Neuronal stem cell (in vitro differentiated cells): ENCODE measurements around the gene MXRA5.

Source experiments
- DNase-seq: peaks from one replicate; pipeline ENCODE4 v3.0.0-alpha.2; 2013; ENCODE audit warnings: low spot score
- H2AFZ ChIP-seq: one replicate; pipeline ENCODE4 v1.6.1; 2013; ENCODE audit warnings: mild to moderate bottlenecking, low read length, inconsistent platforms
- H2AK5ac ChIP-seq: 2 replicates; pipeline ENCODE4 v1.6.1; 2013; ENCODE audit warnings: low read depth, mild to moderate bottlenecking, inconsistent platforms, low read length, moderate library complexity, mixed read lengths
- H2BK120ac ChIP-seq: 2 replicates; pipeline ENCODE4 v1.6.1; 2013; ENCODE audit warnings: low read depth, mild to moderate bottlenecking, inconsistent platforms, low read length, moderate library complexity, mixed read lengths
- H2BK12ac ChIP-seq: one replicate; pipeline ENCODE4 v1.6.1; 2013; ENCODE audit warnings: low read length, inconsistent platforms
- H2BK15ac ChIP-seq: 2 replicates; pipeline ENCODE4 v1.6.1; 2013; ENCODE audit warnings: mild to moderate bottlenecking, low read length, inconsistent platforms, mixed read lengths
- H2BK5ac ChIP-seq: one replicate; pipeline ENCODE4 v1.6.1; 2013; ENCODE audit warnings: inconsistent platforms, mild to moderate bottlenecking, low read length, moderate library complexity
- H3K14ac ChIP-seq: one replicate; pipeline ENCODE4 v1.6.1; 2013; ENCODE audit warnings: low read length, inconsistent platforms
- H3K18ac ChIP-seq: 2 replicates; pipeline ENCODE4 v1.6.1; 2013; ENCODE audit warnings: low read length, inconsistent platforms
- H3K23ac ChIP-seq: 2 replicates; pipeline ENCODE4 v1.6.1; 2013; ENCODE audit warnings: low read depth, mild to moderate bottlenecking, mixed read lengths, low read length, inconsistent platforms; ENCODE audit not compliant: poor library complexity
- H3K27ac ChIP-seq: replicated peaks from 3 replicates; pipeline ENCODE4 v1.5.1; 2013; ENCODE audit warnings: low read length, inconsistent platforms
- H3K27me3 ChIP-seq, 3 experiments: 2 replicates each; pipeline ENCODE4 v1.6.1; 2013; ENCODE audit warnings: low read length in 3 of 3, mild to moderate bottlenecking in 2 of 3, inconsistent platforms in 1 of 3, low read depth in 1 of 3, mixed read lengths in 1 of 3, moderate library complexity in 1 of 3; ENCODE audit not compliant: control insufficient read depth in 3 of 3, insufficient read depth in 3 of 3
- H3K36me3 ChIP-seq, 2 donors: replicated peaks in 1 of 2; 2 replicates each; pipeline ENCODE4 v1.6.1; 2013; ENCODE audit warnings: low read length in 2 of 2; ENCODE audit not compliant: control insufficient read depth in 2 of 2, insufficient read depth in 2 of 2
- H3K4ac ChIP-seq: 2 replicates; pipeline ENCODE4 v1.6.1; 2013; ENCODE audit warnings: inconsistent platforms, mild to moderate bottlenecking, low read length, moderate library complexity
- H3K4me1 ChIP-seq, 2 donors: 1 replicate in 1 of 2; 2 replicates in 1 of 2; pipeline ENCODE4 v1.6.1; 2013; ENCODE audit warnings: low read length in 2 of 2, low read depth in 1 of 2; ENCODE audit not compliant: control insufficient read depth in 2 of 2, insufficient read depth in 1 of 2
- H3K4me2 ChIP-seq: one replicate; pipeline ENCODE4 v1.6.1; 2013; ENCODE audit warnings: mild to moderate bottlenecking, low read length, inconsistent platforms; ENCODE audit not compliant: insufficient read depth, poor library complexity, severe bottlenecking
- H3K4me3 ChIP-seq, 2 donors: 2 replicates each; pipeline ENCODE4 v1.5.1; 2013; ENCODE audit warnings: low read length in 2 of 2, mild to moderate bottlenecking in 2 of 2, inconsistent platforms in 1 of 2, moderate library complexity in 1 of 2
- H3K79me1 ChIP-seq: one replicate; pipeline ENCODE4 v1.6.1; 2013; ENCODE audit warnings: low read depth, mild to moderate bottlenecking, inconsistent platforms, low read length, moderate library complexity
- H3K9ac ChIP-seq: one replicate; pipeline ENCODE4 v1.6.1; 2013; ENCODE audit warnings: mild to moderate bottlenecking, low read depth, low read length, inconsistent platforms; ENCODE audit not compliant: poor library complexity
- H3K9me3 ChIP-seq, 2 donors: replicated peaks in 1 of 2; 2 replicates each; pipeline versions ENCODE3 to v1.6.1; 2013; ENCODE audit warnings: low read length in 2 of 2, mild to moderate bottlenecking in 2 of 2, inconsistent platforms in 1 of 2, low read depth in 1 of 2, mixed read lengths in 1 of 2, moderate library complexity in 1 of 2; ENCODE audit not compliant: control insufficient read depth in 2 of 2, insufficient read depth in 1 of 2
- H4K8ac ChIP-seq: one replicate; pipeline ENCODE4 v1.6.1; 2013; ENCODE audit warnings: low read depth, mild to moderate bottlenecking, inconsistent platforms, low read length, moderate library complexity
- H4K91ac ChIP-seq: one replicate; pipeline ENCODE4 v1.6.1; 2013; ENCODE audit warnings: low read length, low read depth, mild to moderate bottlenecking, inconsistent platforms; ENCODE audit not compliant: poor library complexity
- WGBS, 2 donors: extraction: QIAGEN DNeasy Blood & Tissue Kit; methylation state at CpG; one replicate each; pipeline ENCODE4 v1.1.7; 2013; ENCODE audit warnings: missing lambda C conversion rate in 2 of 2, mixed read lengths in 1 of 2; ENCODE audit not compliant: insufficient read length in 2 of 2, insufficient replicate concordance in 1 of 2; ENCODE audit errors: extremely low coverage in 2 of 2; 5-methylcytosine and 5-hydroxymethylcytosine counted together

The MXRA5 gene

DNA sequence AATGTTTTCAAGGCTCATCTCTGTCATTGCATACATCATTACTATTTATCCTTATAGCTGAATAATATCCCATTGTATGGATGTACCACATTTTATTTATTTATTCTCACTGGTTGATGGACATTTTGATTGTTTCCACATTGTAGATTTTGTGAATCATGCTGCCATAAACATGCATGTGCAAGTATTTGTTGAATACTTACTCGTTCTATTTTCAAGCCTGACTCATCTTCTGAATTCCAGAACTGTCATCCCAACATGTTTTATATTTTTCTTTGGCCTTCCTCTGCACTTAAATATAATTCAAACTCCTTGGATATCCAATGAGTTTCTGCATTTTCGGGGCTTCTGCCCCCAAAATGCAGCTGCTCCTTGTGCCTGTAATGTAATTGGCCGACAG is 77.6 kb downstream of the MXRA5 start:
- no peak overlapping the region for H3K4ac ChIP-seq
- H3K79me1 ChIP-seq: no peaks in the 10 kb centered on the region
- no peak overlapping the region for H3K4me2 ChIP-seq
- no peak overlapping the region for H4K8ac ChIP-seq
- H3K36me3 ChIP-seq: no peaks in the 10 kb centered on the region
- no peak overlapping the region for H2BK120ac ChIP-seq
- no peak overlapping the region for H2BK15ac ChIP-seq
- no peak overlapping the region for H2BK5ac ChIP-seq
- no peak overlapping the region for H2BK12ac ChIP-seq
- peaks cover 0 to 7% of the 10 kb centered on the region in 2 donors for H3K4me1 ChIP-seq
- WGBS, 2 donors: no CpG with 5 or more reads among the region's 3 CpGs
- no peak for DNase-seq
- no peak overlapping the region for H3K14ac ChIP-seq
- no peaks in the 10 kb centered on the region for H3K27me3 ChIP-seq
- H3K9me3 ChIP-seq: no peaks in the 10 kb centered on the region
- no peak overlapping the region for H3K9ac ChIP-seq
- no peak overlapping the region for H3K4me3 ChIP-seq
- no peak overlapping the region for H3K23ac ChIP-seq
- H2AK5ac ChIP-seq: no peak overlapping the region
- H3K27ac ChIP-seq: no peak overlapping the region
- H3K18ac ChIP-seq: no peak overlapping the region
- no peak overlapping the region for H2AFZ ChIP-seq
- H4K91ac ChIP-seq: no peak overlapping the region

DNA sequence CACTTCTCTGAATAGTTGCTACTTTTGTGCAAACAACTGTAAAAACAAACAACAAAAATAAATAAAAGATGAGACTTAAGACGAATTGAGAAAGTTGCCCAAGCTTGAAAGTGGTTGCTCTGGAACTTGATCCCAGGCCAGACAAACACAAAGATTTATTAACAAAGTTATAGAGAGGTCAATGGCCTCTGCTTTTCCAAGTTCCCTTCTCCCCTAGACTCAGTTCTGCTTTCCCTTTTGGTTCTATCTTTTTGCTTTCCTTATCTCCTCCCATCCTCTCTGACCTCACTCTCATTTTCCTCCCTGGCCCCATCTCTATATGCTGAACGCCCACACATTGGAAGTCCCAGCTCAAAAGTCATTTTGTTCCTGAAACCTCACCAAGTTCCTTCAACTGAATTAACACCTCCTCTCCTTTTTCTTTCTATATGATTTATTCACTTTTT is 82.7 kb downstream of the MXRA5 start:
- Histone ChIP-seq H4K91ac (no peak overlapping the region), H3K4me3 (no peak overlapping the region), H3K18ac (no peak overlapping the region), H2BK12ac (no peak overlapping the region), H2AK5ac (no peak overlapping the region), H3K9me3 (no peaks in the 10 kb centered on the region), H2BK120ac (no peak overlapping the region), H3K36me3 (no peaks in the 10 kb centered on the region), H4K8ac (no peak overlapping the region), H2AFZ (peak overlapping the region; percentile 64), H3K4ac (no peak overlapping the region), H3K27ac (no peak overlapping the region), H3K4me2 (no peak overlapping the region), H3K27me3 (no peaks in the 10 kb centered on the region), H3K79me1 (no peaks in the 10 kb centered on the region), H2BK5ac (no peak overlapping the region), H3K4me1 (no peaks in the 10 kb centered on the region), H3K23ac (no peak overlapping the region), H3K14ac (no peak overlapping the region), H2BK15ac (no peak overlapping the region), H3K9ac (no peak overlapping the region)
- DNase-seq: no peak
- no CpG with 5 or more reads among the region's 2 CpGs for WGBS, 2 donors

DNA sequence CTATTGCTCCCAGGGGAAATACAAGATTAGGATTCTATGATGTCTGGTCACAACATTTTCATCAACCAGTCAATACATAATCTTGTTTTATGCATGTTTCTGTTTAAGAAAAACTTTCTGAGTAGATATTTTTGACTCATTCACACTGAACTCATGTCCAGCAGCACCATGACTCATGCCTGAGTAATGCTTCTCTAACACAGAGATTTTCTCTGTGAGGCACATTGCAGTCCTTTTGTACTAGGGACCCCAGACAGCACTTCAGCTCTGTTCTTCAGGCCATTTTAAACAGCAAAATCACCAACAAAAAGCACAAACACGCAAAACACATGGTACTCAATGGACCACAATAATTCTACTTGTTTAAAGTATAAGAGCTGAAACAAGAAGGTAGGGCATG is 83.6 kb downstream of the MXRA5 start:
- no peak for DNase-seq
- Histone ChIP-seq H4K91ac (no peak overlapping the region), H3K4me1 (no peaks in the 10 kb centered on the region), H3K18ac (no peak overlapping the region), H2AK5ac (no peak overlapping the region), H2BK15ac (no peak overlapping the region), H3K23ac (no peak overlapping the region), H3K4me3 (no peak overlapping the region), H2BK5ac (no peak overlapping the region), H3K4me2 (no peak overlapping the region), H3K79me1 (no peaks in the 10 kb centered on the region), H2BK12ac (no peak overlapping the region), H3K9ac (no peak overlapping the region), H3K36me3 (no peaks in the 10 kb centered on the region), H3K9me3 (no peaks in the 10 kb centered on the region), H3K27ac (no peak overlapping the region), H4K8ac (no peak overlapping the region), H3K14ac (no peak overlapping the region), H2AFZ (peak overlapping the region; percentile 64), H3K4ac (no peak overlapping the region), H3K27me3 (no peaks in the 10 kb centered on the region), H2BK120ac (no peak overlapping the region)
- no CpG with 5 or more reads among the region's 1 CpG for WGBS, 2 donors
